Nephron progenitor cell (in vitro differentiated cells): ENCODE data around the gene SPR.
A peak's percentile ranks its signal among the peaks of the same experiment; 100 is the strongest.

Source experiments
- DNase-seq: peaks from one replicate; pipeline ENCODE4 v3.0.0; 2021
- H3K27ac Mint-ChIP-seq: 2 replicates; pipeline ENCODE4 v1.8.0; 2021; ENCODE audit warnings: mild to moderate bottlenecking, moderate library complexity, mixed read lengths
- H3K27me3 Mint-ChIP-seq: 2 replicates; pipeline ENCODE4 v1.8.0; 2021; ENCODE audit warnings: mild to moderate bottlenecking, low read depth, mixed read lengths; ENCODE audit not compliant: poor library complexity
- H3K36me3 Mint-ChIP-seq: 2 replicates; pipeline ENCODE4 v1.8.0; 2021; ENCODE audit warnings: low read depth, mixed read lengths
- H3K4me1 Mint-ChIP-seq: 2 replicates; pipeline ENCODE4 v1.8.0; 2021; ENCODE audit warnings: mixed read lengths
- H3K4me3 Mint-ChIP-seq: 2 replicates; pipeline ENCODE4 v1.8.0; 2021; ENCODE audit warnings: mild to moderate bottlenecking, moderate library complexity, mixed read lengths
- H3K9me3 Mint-ChIP-seq: 2 replicates; pipeline ENCODE4 v1.8.0; 2021; ENCODE audit warnings: mild to moderate bottlenecking, moderate library complexity, mixed read lengths
- TF ChIP-seq, protein P1 (sequence below): fragments of 200-600 bp; sonication (generic); IDR thresholded peaks from 2 replicates; pipeline ENCODE4 v1.5.0; 2021; ENCODE audit warnings: antibody characterized with exemption

SPR gene

DNA sequence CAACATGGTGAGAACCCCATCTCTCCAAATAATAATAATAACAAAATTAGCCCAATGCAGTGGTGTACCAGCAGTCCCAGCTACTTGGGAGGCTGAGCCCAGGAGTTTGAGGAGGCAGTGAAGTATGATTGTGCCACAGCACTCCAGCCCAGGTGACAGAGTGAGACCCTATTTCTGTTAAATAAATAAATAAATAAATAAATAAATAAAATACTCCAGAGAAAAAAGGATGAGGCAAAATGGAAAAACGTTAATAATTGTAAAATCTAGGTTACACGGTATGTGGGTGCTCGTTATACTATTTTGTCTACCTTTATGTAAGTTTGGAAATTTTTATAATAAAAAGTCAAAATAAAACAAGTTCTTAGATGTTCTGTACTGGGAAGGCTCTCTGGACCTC lies 21.5 kb downstream of the SPR start:
- Mint-ChIP-seq H3K4me3 (no peak overlapping the region), H3K27me3 (peaks cover 95% of the 10 kb centered on the region), H3K27ac (no peak overlapping the region), H3K36me3 (no peaks in the 10 kb centered on the region), H3K4me1 (no peaks in the 10 kb centered on the region), H3K9me3 (peaks cover 6% of the 10 kb centered on the region)
- TF ChIP-seq, protein P1, sequence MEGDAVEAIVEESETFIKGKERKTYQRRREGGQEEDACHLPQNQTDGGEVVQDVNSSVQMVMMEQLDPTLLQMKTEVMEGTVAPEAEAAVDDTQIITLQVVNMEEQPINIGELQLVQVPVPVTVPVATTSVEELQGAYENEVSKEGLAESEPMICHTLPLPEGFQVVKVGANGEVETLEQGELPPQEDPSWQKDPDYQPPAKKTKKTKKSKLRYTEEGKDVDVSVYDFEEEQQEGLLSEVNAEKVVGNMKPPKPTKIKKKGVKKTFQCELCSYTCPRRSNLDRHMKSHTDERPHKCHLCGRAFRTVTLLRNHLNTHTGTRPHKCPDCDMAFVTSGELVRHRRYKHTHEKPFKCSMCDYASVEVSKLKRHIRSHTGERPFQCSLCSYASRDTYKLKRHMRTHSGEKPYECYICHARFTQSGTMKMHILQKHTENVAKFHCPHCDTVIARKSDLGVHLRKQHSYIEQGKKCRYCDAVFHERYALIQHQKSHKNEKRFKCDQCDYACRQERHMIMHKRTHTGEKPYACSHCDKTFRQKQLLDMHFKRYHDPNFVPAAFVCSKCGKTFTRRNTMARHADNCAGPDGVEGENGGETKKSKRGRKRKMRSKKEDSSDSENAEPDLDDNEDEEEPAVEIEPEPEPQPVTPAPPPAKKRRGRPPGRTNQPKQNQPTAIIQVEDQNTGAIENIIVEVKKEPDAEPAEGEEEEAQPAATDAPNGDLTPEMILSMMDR, result no peak
- DNase-seq, result no peak

DNA sequence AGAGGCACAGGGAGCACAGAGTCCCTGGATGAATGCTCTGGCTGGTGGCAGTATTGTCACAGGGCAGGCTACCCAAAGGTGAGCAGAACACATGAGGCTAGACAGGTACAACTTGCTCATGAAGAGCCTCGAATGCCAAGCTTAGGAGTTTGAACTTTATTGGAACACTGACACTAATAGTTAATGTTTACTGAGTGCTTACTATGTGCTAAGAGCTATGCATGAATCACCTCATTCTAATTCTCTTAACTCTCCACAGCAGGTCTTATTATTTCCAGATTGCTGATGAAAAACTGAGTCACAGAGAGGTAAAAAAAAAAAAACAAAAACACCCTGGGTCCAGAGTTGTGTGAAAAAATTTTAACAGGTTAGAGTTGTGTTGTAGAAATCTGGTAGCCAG lies 24.0 kb downstream of the SPR start:
- H3K27me3 Mint-ChIP-seq, result peaks cover 96% of the 10 kb centered on the region
- no peak overlapping the region for H3K27ac Mint-ChIP-seq
- no peak overlapping the region for H3K4me3 Mint-ChIP-seq
- H3K9me3 Mint-ChIP-seq, result peaks cover 3% of the 10 kb centered on the region
- no peaks in the 10 kb centered on the region for H3K36me3 Mint-ChIP-seq
- DNase-seq, result no peak
- H3K4me1 Mint-ChIP-seq, result peaks cover 4% of the 10 kb centered on the region
- TF ChIP-seq, protein P1, result no peak

DNA sequence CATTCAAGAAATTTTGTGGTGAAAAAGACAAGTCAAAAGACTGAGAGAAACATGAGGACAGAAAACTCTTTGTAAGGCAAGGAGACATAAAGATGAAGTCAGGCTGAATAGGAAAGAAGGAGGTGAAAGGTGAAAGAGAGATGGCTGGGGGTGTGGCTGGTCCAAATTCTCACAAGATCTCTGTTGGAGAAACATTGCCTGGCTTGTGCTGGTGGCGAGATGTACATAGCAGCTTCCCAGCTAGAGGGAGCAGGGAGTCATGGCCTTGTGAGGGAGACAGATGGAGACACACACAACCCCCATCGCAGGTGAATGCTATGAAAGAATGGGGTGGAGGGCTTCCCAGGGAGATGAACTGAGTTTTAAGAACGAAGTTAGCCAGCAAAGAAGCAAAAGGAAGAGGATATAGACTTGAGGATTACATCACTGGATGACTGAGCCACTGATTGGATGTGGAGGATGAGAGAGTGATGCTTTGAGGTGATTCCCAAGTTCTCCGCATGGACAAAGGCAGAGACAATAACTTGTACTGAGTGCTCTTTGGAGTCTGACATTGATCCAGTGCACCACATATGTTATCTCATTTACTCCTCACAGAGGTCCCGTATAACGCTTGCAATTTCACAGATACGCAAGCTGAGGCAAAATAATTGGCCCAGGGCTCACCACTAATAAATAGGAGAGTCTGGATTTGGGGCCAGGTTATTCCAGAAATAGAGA lies 26.4 kb downstream of the SPR start:
- Mint-ChIP-seq H3K9me3 (no peaks in the 10 kb centered on the region), H3K4me1 (peaks cover 10% of the 10 kb centered on the region), H3K27ac (no peak overlapping the region), H3K36me3 (no peaks in the 10 kb centered on the region), H3K4me3 (no peak overlapping the region), H3K27me3 (peaks cover 85% of the 10 kb centered on the region)
- TF ChIP-seq, protein P1, result no peak
- peak; percentile 3 for DNase-seq

DNA sequence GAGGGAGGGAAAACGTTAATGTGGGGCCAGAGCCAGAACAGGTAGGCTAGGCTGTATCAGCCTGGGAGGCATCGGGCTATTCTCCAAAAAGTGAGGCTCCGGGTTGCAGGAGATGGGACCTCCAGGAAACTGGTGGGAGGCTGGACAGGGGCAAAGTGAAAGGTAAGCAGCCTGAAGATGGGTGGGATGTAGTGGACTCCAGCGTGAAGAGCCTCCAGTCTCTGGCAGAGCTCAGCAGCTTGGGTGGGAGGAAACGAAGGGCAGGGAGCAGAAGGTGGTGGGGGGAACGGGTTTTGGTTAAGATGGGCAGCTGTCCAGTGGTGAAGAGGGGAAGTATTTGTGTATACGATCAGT lies 27.0 kb downstream of the SPR start:
- H3K27ac Mint-ChIP-seq, result no peak overlapping the region
- no peaks in the 10 kb centered on the region for H3K36me3 Mint-ChIP-seq
- TF ChIP-seq, protein P1, result no peak
- H3K27me3 Mint-ChIP-seq, result peaks cover 81% of the 10 kb centered on the region
- peak; percentile 2 for DNase-seq
- peaks cover 3% of the 10 kb centered on the region for H3K9me3 Mint-ChIP-seq
- no peak overlapping the region for H3K4me3 Mint-ChIP-seq
- H3K4me1 Mint-ChIP-seq, result peaks cover 16% of the 10 kb centered on the region

DNA sequence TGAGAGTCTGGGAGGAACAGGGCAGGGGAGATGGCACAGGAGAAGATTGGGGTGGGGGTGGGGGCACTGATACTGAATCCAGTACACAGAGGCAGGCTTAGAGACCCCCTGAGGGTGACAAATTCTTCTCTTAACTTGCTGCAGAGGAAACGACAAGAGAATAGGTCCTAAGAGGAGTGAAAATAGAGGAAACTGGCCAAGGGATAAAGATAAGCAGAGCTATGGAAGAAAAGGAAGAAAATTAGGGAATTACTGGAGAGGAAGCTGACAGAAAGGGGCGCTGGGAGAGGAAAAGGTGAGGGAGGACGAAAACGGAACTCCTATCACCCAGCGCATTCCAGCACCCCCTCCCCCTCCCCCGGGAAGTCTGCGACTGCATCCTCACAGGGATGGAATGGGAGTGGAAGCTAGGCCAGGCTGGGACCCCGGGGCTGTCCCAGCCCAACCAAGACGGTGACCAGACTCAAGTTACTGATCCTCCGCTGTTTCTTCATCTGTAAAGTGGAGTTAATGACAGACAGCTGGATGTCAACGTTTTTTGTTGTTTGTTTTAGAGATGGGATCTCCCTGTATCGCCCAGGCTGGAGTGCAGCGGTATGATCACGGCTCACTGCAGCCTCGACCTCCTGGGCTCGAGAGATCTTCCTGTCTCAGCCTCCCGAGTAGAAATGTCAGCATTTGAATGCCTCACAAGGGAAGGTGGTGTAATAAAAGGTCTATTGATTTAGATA lies 27.5 kb downstream of the SPR start:
- Mint-ChIP-seq H3K4me3 (peak overlapping the region; percentile 55), H3K4me1 (peaks cover 17% of the 10 kb centered on the region), H3K27me3 (peaks cover 75% of the 10 kb centered on the region), H3K27ac (no peak overlapping the region), H3K9me3 (peaks cover 4% of the 10 kb centered on the region), H3K36me3 (no peaks in the 10 kb centered on the region)
- peak; percentile 24 for DNase-seq
- TF ChIP-seq, protein P1, result no peak
